Fibroblast of skin of right biceps (primary cell): ENCODE results near the gene ASGR2.
"Not testable (repeated sequence)": the region's sequence is repeated elsewhere in the genome, so short reads cannot be mapped to it uniquely, and the experiment has no call there.

Experiments used
- DNase-seq: peaks from one replicate; pipeline ENCODE4 v3.0.0-alpha.2; 2013

The ASGR2 gene

DNA sequence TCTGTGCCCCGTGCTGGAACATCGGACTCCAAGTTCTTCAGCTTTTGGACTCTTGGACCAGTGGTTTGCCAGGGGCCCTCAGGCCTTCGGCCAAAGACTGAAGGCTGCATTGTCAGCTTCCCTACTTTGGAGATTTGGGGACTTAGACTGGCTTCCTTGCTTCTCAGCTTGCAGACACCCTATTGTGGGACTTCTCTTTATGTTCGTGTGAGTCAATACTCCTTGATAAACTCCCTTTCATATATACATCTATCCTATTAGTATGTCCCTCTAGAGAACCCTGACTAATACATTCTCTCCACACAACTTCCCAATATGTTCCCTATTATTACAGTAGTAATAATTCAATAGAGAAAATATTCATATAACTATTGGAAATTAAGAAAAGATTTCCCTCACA lies 9.2 kb upstream of the ASGR2 start:
- DNase-seq, result no peak

DNA sequence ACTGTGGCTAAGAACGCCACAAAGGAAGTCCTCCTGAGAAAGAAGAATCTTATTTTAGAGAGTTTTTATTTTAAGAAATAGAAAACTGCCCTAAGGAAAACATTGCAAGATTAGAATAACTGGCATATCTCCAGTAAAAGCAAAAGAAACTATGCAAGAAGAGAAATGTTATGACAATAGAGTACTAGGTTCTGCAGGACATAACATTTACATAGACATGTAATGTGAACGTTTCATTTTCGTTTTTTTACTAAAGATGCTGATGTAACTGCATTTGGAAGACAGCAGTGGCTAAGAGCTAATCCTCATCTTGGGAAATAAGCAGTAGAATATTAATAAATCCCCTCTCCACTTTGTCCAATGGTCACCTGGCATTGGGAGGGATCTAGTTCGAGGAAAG lies 7.8 kb upstream of the ASGR2 start:
- DNase-seq, result no peak

DNA sequence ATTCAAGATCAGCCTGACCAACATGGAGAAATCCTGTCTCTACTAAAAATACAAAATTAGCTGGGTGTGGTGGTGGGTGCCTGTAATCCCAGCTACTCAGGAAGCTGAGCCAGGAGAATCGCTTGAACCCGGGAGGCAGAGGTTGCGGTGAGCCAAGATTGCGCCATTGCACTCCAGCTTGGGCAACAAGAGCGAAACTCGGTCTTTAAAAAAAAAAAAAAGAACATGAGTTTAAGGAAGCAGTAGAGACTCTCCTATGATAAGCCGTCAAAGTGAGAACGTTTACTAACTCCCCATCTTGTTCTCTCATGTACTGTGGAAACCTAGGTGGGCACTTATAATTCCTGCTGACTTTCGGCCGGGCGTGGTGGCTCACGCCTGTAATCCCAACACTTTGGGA lies 6.0 kb upstream of the ASGR2 start:
- DNase-seq, result not testable (repeated sequence)

DNA sequence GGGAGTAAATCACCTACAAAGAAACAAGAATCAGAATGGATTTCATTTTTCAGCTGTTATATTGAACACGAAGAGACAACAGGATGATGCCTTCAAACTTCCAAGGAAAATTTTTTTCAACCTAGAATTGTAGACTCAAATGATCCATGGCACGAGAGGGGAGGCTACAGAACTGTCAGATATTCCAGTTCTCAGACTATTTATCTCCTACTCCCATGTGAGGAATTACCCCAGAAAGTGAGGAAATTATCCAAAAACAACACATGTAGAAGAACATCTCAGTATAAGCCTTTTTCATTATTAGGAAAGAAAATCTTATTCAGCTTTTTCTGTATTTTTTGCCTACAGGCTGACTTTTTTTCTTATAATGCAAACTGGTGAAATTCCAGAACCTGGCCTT lies 5.5 kb upstream of the ASGR2 start:
- DNase-seq, result no peak

DNA sequence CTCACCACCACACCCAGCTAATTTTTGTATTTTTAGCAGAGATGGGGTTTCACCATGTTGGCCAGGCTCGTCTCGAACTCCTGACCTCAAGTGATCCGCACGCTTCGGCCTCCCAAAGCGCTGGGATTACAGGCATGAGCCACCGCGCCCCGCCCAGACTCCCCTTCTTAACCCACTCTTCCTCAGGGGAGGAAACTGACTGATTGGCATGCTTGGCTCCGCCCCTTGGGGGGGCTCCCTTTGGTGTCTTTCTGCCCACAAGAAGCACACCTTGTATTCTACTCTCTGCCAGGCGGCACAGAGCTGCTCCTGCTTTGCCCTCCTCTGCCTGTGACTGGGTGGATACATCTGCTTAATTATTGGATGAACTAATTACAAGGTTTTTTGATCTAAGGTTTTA lies 4.7 kb upstream of the ASGR2 start:
- no peak for DNase-seq

DNA sequence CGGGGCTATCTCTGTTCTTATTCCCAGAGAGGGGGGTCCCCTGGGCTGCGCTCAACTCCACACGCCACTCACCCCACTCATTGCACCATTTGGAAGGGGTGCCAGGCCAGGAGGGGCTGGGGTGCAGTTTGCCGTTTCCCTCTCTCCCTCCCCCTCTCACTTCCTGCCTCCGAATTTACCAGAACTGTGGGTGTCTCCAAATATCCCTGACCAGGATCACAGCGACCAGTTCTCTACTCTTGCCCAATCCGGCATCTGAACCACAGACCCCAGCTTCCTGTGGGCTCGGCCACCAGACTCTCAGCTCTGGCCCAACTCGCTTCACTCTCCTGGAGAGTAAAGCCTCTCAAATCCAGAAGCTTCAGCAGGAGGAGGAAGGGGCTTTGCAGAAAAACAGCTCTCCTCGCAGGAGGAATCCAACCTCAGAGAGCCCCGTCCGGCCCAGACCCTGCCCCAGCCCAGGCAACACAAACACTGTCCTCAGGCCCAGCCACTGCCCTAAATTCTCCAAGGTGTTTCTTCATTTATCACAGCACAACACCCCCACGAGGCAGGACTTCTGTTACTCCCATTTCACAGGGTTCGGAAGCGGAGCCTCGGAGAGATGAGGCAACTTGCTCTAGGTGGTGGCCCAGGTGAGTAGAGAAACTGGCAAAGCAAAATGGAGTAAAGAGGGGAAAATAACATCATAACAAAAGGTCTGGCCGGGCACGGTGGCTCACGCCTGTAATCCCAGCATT lies 423 bp upstream of the ASGR2 start:
- DNase-seq, result no peak

DNA sequence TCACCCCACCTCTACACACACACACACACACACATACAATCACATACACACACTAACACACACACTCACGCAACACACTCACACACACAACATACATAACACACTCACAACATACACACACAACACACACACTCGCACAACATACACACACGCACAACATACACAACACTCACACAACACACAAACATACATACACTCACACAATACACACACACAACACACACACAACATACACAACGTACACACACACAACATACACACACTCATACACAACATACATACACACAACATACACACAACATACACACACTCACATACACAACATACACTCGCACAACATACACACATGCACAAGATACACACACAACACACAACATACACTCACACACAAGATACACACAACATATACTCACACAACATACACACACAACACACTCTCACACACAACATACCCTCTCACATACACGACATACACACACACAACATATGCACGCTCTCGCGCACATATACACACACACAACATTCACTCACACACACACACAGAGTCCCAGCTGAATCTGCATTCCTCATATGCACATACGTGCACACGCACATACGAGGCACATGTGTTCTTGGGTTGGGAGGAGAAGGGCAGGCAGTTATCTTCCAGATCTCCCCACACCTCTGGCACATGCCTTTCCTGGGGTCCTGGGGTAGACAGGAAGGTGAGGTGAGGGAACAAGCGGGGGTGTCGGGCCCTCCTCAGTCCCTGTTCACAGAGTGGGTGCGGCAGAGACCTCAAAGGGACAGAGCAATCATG lies 1.1 kb downstream of the ASGR2 start:
- DNase-seq, result no peak

DNA sequence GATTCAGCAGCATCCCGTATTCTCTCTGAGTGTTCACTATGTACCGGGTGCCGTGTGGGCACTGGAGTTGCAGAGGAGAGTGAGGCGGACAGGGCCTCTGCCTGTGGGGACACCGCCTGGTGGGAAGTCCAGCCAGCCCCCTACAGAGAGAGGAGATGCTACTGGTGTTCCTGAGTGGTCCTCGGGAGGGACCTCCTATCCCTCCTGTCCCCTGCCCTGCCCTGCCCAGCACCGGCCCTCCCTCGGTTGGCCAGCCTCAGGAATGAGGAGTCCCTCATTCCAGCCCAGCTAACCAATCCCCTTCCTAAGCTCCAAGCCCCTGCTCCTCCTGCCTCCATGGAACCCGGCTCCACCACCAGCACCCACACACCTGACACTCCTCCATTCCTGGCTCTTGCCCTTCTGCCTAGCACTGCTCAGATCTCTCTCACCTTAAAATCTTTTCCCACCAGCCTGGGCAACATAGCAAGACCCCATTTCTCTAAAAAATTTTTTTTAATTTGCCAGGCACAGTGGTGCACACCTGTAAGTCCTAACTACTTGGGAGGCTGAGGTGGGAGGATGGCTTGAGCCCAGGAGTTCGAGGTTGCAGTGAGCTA lies 2.0 kb downstream of the ASGR2 start:
- DNase-seq, result no peak

DNA sequence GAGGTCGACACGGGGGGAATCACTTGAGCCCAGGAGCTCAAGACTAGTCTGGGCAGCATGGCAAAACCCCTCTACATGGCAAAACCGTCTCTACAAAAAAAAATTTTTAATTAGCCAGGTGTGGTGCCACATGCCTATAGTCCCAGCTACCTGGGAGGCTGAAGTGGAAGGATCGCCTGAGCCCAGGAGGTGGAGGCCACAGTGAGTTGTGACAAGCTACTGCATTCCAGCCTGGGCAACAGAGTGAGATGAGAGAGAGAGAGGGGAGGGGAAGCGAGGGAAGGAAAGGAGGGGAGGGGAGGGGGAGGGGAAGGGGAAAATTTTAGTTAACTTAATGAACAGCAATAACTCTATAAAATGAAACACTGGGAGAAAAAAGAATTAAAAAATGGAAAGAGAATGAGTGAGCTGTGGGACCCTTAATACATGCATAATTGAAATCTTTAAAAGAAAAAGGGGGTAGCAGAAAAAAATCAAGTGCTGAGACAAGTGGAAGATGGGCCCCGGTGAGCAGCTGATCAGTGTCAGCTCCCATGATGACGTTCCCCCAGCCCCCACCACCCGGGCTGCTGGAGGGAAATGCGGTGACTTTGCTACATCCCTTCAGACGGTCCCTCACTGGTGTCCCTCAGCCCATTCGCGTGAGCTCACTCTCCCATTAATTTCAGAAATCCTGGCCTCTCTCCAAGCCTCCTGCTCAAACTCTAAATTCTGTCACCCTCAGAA lies 2.7 kb downstream of the ASGR2 start:
- DNase-seq, result no peak

DNA sequence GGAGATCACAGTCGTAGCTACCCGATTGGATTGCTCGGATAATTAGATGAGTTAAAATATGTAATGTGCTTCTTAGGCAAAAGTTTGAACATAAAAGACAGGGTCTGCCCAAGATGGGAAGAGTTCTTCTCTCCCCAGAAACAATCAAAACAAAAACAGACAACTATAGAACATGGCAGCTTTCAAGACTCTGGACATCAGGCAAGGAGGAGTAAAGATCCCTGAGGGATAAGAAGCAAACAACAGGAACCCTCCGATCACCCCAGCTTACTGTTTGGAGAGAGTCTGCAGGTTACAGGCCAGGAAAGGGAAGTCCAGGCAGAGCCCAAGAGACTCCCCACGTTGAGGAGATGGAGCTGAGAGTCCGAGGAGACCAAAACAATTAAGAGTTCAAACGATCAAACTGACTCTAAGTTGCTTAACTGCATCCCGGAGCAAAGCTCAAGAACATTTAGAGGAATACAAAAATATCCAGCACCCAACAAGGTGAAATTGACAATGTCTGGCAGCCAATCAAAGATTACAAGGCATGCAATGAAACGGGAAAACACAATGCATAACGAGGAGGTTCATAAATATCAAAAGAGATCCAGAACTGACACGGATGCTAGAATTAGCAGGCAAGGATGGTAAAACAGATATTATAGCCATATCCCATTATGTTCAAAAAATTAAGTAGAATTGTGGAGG lies 3.9 kb downstream of the ASGR2 start:
- DNase-seq, result no peak

DNA sequence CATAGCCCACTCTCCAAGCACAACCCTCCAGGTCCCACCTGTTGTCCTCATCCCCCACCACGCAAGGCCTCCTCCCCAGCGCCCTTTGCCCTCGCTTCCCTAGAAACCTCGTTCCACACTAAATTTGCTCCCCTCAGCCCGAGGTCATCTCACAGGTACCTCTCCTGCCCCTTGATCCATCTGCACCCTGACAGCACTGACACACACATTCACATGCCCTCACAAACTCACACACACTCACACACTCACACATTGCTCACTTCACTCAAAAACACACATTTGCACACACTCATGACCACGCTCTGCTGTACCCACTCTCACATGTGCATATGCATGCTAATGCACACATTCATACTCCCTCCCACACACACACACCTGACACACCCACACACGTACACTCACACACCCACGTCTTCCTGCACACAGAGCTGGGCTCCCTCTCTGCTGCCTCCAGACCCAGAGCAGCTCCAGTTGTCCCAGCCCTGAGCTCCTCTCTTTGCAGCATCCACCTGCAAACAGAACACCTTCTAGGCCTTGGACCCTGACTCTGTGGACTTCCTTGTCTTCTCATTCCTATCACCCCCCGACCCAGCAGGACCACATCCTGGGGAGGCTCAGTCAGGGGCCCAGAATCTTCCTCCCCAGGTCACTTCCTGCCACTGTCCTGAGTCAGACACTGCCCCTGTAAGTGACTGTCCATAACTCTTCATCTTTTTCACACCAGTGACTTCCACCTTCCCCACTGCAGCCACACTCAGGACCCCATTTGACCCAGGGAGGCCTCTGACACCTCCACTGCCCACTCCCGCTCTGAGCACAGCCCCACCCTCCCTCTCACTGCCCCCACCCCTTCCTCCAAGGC lies 4.9 kb downstream of the ASGR2 start:
- no peak for DNase-seq

DNA sequence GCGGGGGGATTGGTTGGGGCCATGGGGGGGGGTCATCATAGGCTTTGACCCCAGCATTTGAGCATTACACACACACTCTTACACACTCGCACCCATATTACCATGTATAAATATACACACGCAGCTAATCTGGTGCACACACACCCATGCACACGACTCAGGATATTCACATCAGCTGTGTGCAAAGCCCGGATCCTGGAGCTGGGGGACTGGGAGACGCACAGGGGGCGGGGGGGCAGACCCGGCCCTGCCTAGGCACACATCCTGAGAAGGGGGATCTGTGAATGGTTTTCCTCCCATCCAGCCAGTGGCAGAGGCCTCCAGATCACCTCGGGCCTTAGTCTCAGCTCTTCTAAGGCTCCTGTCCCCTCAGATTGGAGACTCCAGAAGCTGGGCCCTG lies 5.6 kb downstream of the ASGR2 start:
- DNase-seq, result no peak

DNA sequence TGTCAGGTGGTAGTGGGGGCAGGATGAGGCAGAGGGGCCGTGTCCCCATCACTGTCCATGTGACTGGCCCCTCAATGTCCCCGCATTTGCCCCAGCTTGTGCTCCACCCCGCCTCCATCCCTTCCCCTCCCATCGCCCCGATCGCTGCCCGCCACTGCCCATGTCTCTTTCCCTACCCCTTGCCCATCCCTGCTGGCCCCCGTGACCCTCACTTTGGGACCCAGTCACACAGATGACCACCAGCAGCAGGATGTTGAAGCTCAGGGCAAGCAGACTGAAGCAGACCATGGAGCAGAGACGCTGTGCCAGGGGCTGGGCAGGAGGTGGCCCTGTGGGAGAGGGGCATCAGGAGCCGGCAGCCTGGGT lies 6.1 kb downstream of the ASGR2 start:
- no peak for DNase-seq

DNA sequence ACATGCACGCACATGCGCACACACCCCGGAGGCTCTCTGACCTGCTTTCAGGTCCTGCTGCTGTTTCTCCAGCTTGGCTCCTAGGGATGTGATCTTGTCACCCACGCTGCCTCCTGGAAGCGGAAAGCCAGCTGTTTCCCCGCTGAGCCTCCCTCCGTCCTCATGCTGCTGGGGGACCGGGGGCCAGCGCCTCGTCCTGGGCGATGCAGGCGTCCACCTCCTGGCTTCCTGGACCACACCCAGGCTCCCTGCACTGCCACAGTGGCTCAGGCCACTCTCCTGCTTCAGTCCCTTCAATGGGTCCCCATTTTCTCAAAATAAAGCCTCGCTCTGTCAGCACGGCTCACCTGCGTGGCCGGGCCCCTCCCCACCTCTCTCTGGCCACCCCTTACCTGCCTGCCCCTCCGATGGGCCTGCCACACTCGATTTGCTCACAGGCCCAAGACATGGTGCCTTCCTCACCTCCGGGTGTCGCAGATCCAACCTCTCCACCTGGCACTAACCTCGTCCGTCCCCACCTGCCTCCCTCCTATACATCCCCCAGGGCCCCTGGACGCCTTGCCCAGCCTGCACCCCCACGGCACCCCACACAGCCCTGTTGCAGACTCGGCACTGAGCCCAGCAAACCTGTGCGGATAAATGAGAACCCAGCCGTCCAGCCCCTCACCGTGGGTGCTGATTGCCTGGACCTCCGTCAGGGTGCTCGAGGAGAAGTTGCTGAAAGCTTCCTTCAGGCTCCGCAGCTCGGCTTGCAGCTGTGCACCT lies 6.6 kb downstream of the ASGR2 start:
- no peak for DNase-seq

DNA sequence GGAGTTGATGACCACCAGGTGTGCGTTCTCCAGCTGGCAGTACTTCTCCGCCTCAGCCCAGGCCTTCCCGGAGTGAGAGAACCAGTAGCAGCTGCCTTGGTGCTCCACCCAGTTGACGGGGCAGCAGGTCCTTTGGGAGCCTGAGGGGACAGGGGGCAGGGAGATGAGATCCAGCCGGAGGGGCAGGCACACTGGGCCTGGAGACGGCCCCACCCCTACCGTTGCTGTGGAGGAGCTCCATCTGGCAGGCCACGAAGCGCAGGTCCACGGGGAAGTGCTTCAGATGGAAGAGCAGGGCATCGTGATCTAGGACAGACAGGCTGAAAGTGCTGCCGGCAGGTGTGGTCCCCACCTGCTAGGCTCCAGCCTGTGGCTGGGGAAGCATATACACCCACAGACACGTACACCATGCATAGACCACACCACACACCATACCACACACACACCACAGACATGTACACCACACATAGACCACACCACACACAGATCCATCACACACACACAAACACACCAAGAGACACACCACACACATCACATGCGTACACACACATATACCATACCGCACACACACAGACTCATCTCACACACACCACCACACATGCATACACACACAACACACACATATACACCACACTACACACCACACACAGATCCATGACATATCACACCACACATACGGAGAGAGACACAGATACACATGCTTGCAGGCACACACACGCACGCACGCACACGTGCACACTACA lies 7.4 kb downstream of the ASGR2 start:
- no peak for DNase-seq

DNA sequence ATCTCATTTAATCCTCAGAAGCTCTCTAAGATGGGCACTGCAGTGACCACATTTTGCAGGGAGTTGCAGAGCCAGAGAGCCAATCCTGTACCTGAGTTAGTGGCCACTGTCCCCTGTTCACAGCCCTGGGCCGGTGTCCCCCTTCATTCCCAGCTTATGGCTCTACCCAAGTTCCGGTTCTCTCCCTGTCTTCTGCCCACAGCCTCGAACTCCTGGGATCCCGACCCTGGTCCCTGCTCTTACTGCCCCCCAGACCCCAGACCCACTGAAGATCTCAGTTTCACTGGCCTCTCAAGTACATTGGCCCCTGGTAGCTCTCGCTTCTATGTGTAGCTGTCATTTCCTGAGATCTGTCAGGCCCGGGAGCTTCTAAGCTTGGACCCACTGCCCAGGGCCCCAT lies 12.2 kb downstream of the ASGR2 start:
- no peak for DNase-seq

DNA sequence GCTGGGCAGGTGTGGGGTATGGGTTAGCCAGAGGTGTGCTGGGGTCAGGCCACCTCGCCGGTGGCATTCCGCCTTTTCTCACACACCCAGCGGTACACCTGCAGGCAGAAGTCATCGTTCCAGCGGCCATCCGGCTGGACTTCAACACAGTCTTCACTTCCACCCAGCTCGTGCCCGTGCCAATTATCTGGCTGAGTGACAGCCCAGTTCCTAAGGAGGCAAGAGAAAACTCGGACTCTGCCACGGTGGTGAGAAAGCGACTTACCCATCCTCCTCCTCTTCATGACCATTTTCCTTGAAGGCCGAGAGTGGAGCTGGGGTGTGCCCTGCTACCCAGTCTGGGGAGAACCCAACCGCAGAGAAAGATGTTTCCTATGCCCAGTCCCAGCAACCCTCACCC lies 13.1 kb downstream of the ASGR2 start:
- no peak for DNase-seq

DNA sequence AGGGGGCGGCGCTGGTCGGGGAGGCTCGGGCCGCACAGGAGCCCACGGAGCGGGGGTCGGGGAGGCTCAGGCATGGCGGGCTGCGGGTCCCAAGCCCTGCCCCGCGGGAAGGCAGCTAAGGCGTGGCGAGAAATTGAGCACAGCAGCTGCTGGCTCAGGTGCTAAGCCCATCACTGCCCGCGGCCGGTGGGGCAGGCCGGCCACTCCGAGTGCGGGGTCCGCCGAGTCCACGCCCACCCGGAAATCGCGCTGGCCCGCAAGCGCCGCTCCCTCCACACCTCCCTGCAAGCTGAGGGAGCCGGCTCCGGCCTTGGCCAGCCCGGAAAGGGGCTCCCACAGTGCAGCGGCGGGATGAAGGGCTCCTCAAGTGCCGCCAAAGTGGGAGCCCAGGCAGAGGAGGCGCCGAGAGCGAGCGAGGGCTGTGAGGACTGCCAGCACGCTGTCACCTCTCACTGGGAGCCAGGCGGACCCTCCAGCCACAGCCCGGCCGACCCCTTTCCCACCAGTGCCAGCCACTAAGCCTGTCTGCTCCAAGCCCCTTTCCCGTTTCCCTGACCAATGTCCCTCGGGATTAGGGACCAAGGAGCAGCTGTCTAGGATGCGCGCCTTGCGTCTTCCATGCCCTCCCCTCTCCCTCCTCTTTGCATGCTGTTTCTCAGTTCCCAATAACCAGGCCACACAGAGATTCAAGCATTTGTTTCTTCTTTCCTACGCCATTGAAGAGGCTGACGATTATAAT lies 13.8 kb downstream of the ASGR2 start:
- DNase-seq, result not testable (repeated sequence)

DNA sequence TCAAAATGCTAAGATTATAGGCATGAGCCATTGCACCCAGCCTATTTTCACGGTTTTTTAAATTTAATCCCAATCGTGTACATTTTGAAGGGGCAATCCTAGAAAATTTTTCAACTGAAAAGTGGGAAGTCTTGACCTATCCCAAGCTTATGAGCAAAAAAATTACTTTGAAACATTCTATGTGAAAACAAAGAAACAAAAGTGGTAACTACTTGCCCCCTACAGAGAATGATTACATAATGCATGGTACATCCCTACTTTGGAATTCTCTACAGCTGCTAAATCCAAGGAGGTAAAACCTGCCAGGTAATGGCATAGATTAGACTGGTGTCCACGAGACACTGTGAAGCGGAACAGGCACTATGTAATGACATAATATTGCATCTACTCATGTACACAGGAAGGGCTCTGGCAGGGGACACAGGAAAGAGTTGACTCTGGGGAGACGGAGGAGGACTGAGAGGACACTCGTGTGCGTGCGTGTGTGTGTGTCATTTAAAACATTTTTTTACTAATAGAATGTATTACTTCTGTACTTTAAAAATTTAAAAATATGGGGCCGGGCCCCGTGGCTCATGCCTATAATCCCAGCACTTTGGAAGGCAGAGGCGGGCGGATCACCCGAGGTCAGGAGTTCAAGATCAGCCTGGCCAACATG lies 15.7 kb downstream of the ASGR2 start:
- DNase-seq, result no peak
